Thymus (tissue), 11 donors: ENCODE measurements around the gene ARHGAP10. TPM values are rescaled to one million over a fixed set of nuclear protein-coding genes. Genes with fewer than 3 reads are reported as not detected.
A peak's percentile ranks its signal among the peaks of the same experiment; 100 is the strongest.

Experiments
- DNase-seq, 9 donors: peaks; one replicate each; pipeline ENCODE4 v3.0.0-alpha.2; 2013; ENCODE audit warnings: low spot score in 9 of 9, low read depth in 6 of 9, missing footprints in 1 of 9
- H3K27ac ChIP-seq, 2 donors: one replicate each; pipeline ENCODE4 v1.5.1; 2013; ENCODE audit warnings: control low read depth in 1 of 2, low read depth in 1 of 2, low read length in 1 of 2, mild to moderate bottlenecking in 1 of 2, moderate library complexity in 1 of 2
- H3K27me3 ChIP-seq, 2 donors: one replicate each; pipeline ENCODE4 v1.5.1; 2013; ENCODE audit warnings: low read length in 1 of 2; ENCODE audit not compliant: control insufficient read depth in 2 of 2, insufficient read depth in 1 of 2
- H3K36me3 ChIP-seq, 2 donors: one replicate each; pipeline ENCODE4 v1.5.1; 2013; ENCODE audit warnings: low read length in 1 of 2, mild to moderate bottlenecking in 1 of 2, moderate library complexity in 1 of 2; ENCODE audit not compliant: control insufficient read depth in 2 of 2, insufficient read depth in 2 of 2
- H3K4me1 ChIP-seq, 2 donors: one replicate each; pipeline ENCODE4 v1.5.1; 2013; ENCODE audit warnings: low read length in 2 of 2; ENCODE audit not compliant: control insufficient read depth in 2 of 2, insufficient read depth in 2 of 2
- H3K4me3 ChIP-seq, 2 donors: one replicate each; pipeline ENCODE4 v1.5.1; 2013; ENCODE audit warnings: low read length in 2 of 2, control low read depth in 1 of 2, mild to moderate bottlenecking in 1 of 2
- H3K9me3 ChIP-seq, 2 donors: one replicate each; pipeline ENCODE4 v1.5.1; 2013; ENCODE audit warnings: low read length in 1 of 2, mild to moderate bottlenecking in 1 of 2; ENCODE audit not compliant: control insufficient read depth in 2 of 2, insufficient read depth in 1 of 2
- WGBS: extraction: QIAGEN DNeasy Blood & Tissue Kit; methylation state at CpG from one replicate; pipeline ENCODE4 v1.1.7; 2013; 5-methylcytosine and 5-hydroxymethylcytosine counted together
- polyA plus RNA-seq: library from polyadenylated mRNA; stranded (reverse); fragments of 200-250 nt; gene quantifications from one replicate; pipeline ENCODE4 v1.2.3, GENCODE V29; 2013
- total RNA-seq: library from RNA; stranded (reverse); fragments of 120-200 nt; gene quantifications from one replicate; pipeline ENCODE4 v1.2.4, GENCODE V29; 2013
- donor health status: healthy.

Gene ARHGAP10
- total and polyA plus RNA-seq, 2 donors = 11.8 to 13.4 TPM

GRCh38 chr4:147822128-147822527, 90.2 kb downstream of the ARHGAP10 start:
- Histone ChIP-seq H3K27ac (no peak overlapping the region), H3K27me3 (no peaks in the 10 kb centered on the region), H3K4me3 (no peak overlapping the region), H3K4me1 (no peaks in the 10 kb centered on the region), H3K9me3 (no peaks in the 10 kb centered on the region), H3K36me3 (no peaks in the 10 kb centered on the region)
- peak in 1 of 9 donors; percentile 42 for DNase-seq

- 94% methylated on average over 3 of the region's 3 CpGs for WGBS
These were observed 91.2 kb downstream of the ARHGAP10 start for GRCh38 chr4:147823130-147823529.

GRCh38 chr4:147824316-147824715, 92.4 kb downstream of the ARHGAP10 start:
- no peak overlapping the region for H3K27ac ChIP-seq
- H3K27me3 ChIP-seq = no peaks in the 10 kb centered on the region
- no peak overlapping the region for H3K4me3 ChIP-seq
- H3K36me3 ChIP-seq = no peaks in the 10 kb centered on the region
- WGBS = 94% methylated on average over 5 of the region's 5 CpGs
- no peaks in the 10 kb centered on the region for H3K9me3 ChIP-seq
- no peak for DNase-seq
- no peaks in the 10 kb centered on the region for H3K4me1 ChIP-seq

More at GRCh38 chr4:147823130-147823529, 91.2 kb downstream of the ARHGAP10 start:
- peak overlapping the region in 1 of 2 donors; percentile 37 for H3K27ac ChIP-seq
- H3K4me3 ChIP-seq = no peak overlapping the region
- H3K36me3 ChIP-seq = no peaks in the 10 kb centered on the region
- H3K9me3 ChIP-seq = no peaks in the 10 kb centered on the region
- H3K4me1 ChIP-seq = no peaks in the 10 kb centered on the region
- no peak for DNase-seq
- no peaks in the 10 kb centered on the region for H3K27me3 ChIP-seq

GRCh38 chr4:147824884-147825283, 93.0 kb downstream of the ARHGAP10 start:
- no peaks in the 10 kb centered on the region for H3K9me3 ChIP-seq
- DNase-seq = no peak
- H3K36me3 ChIP-seq = no peaks in the 10 kb centered on the region
- no peak overlapping the region for H3K27ac ChIP-seq
- peaks cover 0 to 3% of the 10 kb centered on the region in 2 donors for H3K4me1 ChIP-seq
- 99% methylated on average over 4 of the region's 4 CpGs for WGBS
- H3K4me3 ChIP-seq = no peak overlapping the region
- no peaks in the 10 kb centered on the region for H3K27me3 ChIP-seq

GRCh38 chr4:147825451-147826287, 93.8 kb downstream of the ARHGAP10 start:
- Histone ChIP-seq H3K4me3 (no peak overlapping the region), H3K9me3 (no peaks in the 10 kb centered on the region), H3K36me3 (no peaks in the 10 kb centered on the region), H3K4me1 (peaks cover 0 to 5% of the 10 kb centered on the region in 2 donors), H3K27ac (no peak overlapping the region), H3K27me3 (no peaks in the 10 kb centered on the region)
- WGBS = 95% methylated on average over 8 of the region's 8 CpGs
- no peak for DNase-seq

GRCh38 chr4:147826288-147826646, 94.4 kb downstream of the ARHGAP10 start:
- Histone ChIP-seq H3K27ac (no peak overlapping the region), H3K4me3 (no peak overlapping the region), H3K9me3 (no peaks in the 10 kb centered on the region), H3K27me3 (no peaks in the 10 kb centered on the region), H3K36me3 (no peaks in the 10 kb centered on the region), H3K4me1 (peaks cover 0 to 5% of the 10 kb centered on the region in 2 donors)
- WGBS = 96% methylated on average over 5 of the region's 5 CpGs
- DNase-seq = no peak

GRCh38 chr4:147828331-147828905, 96.5 kb downstream of the ARHGAP10 start:
- H3K36me3 ChIP-seq = no peaks in the 10 kb centered on the region
- 91% methylated on average over 3 of the region's 3 CpGs for WGBS
- no peak overlapping the region for H3K27ac ChIP-seq
- DNase-seq = no peak
- no peaks in the 10 kb centered on the region for H3K27me3 ChIP-seq
- no peak overlapping the region for H3K4me3 ChIP-seq
- H3K4me1 ChIP-seq = peaks cover 0 to 5% of the 10 kb centered on the region in 2 donors
- no peaks in the 10 kb centered on the region for H3K9me3 ChIP-seq

- no peaks in the 10 kb centered on the region for H3K27me3 ChIP-seq
- H3K9me3 ChIP-seq = no peaks in the 10 kb centered on the region
- no peaks in the 10 kb centered on the region for H3K36me3 ChIP-seq
- 82% methylated on average over 13 of the region's 13 CpGs for WGBS
- peak overlapping the region; percentile 24 to 61 for H3K27ac ChIP-seq
- H3K4me1 ChIP-seq = peaks cover 0 to 5% of the 10 kb centered on the region in 2 donors
- no peak overlapping the region for H3K4me3 ChIP-seq
- DNase-seq = no peak
These were observed 97.7 kb downstream of the ARHGAP10 start for GRCh38 chr4:147829401-147830101.

GRCh38 chr4:147830102-147830463, 98.2 kb downstream of the ARHGAP10 start:
- Histone ChIP-seq H3K4me3 (no peak overlapping the region), H3K9me3 (no peaks in the 10 kb centered on the region), H3K27ac (peak overlapping the region; percentile 24 to 61), H3K4me1 (peaks cover 0 to 5% of the 10 kb centered on the region in 2 donors), H3K27me3 (no peaks in the 10 kb centered on the region), H3K36me3 (no peaks in the 10 kb centered on the region)
- WGBS = 94% methylated on average over 3 of the region's 3 CpGs
- DNase-seq = no peak
